HepG2 (cell line): ENCODE results near the gene ARL8B. TPM values are rescaled to one million over a fixed set of nuclear protein-coding genes. Genes with fewer than 3 reads are reported as not detected.

ENCODE experiments used
- ASH2L ChIP-seq: fragments of 300-600, 200-600 bp; sonication (generic); IDR thresholded peaks from 2 replicates; pipeline ENCODE4 v1.7.0; 2017; ENCODE audit warnings: low read depth, mild to moderate bottlenecking, moderate library complexity, mixed read lengths, low read length; ENCODE audit not compliant: insufficient read length
- EEA1 ChIP-seq: sonication (generic); formaldehyde crosslinking; IDR thresholded peaks from 2 replicates; pipeline ENCODE4 v1.5.1; 2020; ENCODE audit warnings: mild to moderate bottlenecking, missing genetic modification reagents, borderline replicate concordance
- ELF3 ChIP-seq: IDR thresholded peaks from 2 replicates; pipeline ENCODE4 v1.6.1; 2016; ENCODE audit warnings: missing genetic modification reagents, missing compliant biosample characterization
- ELF4 ChIP-seq: sonication (generic); formaldehyde crosslinking; IDR thresholded peaks from 2 replicates; pipeline ENCODE4 v1.5.0; 2020; ENCODE audit warnings: missing genetic modification reagents, mild to moderate bottlenecking, moderate library complexity, borderline replicate concordance
- FOXA3 ChIP-seq: IDR thresholded peaks from 2 replicates; pipeline ENCODE4 v1.6.1; 2016; ENCODE audit warnings: missing genetic modification reagents, missing compliant biosample characterization
- JUND ChIP-seq: sonication (generic); formaldehyde crosslinking; IDR thresholded peaks from 2 replicates; pipeline ENCODE4 v1.8.0; 2022; ENCODE audit warnings: mild to moderate bottlenecking, missing genetic modification reagents
- KAT7 ChIP-seq: IDR thresholded peaks from 2 replicates; pipeline ENCODE4 v1.6.1; 2018; ENCODE audit warnings: borderline replicate concordance, missing compliant biosample characterization
- KLF12 ChIP-seq: sonication (generic); formaldehyde crosslinking; IDR thresholded peaks from 2 replicates; pipeline ENCODE4 v1.4.0; 2020; ENCODE audit warnings: missing genetic modification reagents, borderline replicate concordance
- MIER3 ChIP-seq: IDR thresholded peaks from 2 replicates; pipeline ENCODE4 v1.6.1; 2016; ENCODE audit warnings: missing compliant biosample characterization, borderline replicate concordance
- PRPF4 ChIP-seq: fragments of 200-400 bp; formaldehyde crosslinking; IDR thresholded peaks from 2 replicates; pipeline ENCODE4 v1.6.1; 2016; ENCODE audit warnings: low read length, low read depth; ENCODE audit not compliant: poor library complexity, severe bottlenecking
- SMAD3 ChIP-seq: sonication (generic); formaldehyde crosslinking; IDR thresholded peaks from 2 replicates; pipeline ENCODE4 v1.4.0; 2020; ENCODE audit warnings: missing genetic modification reagents
- ZFP36 ChIP-seq: fragments of 150-350 bp; IDR thresholded peaks from 2 replicates; pipeline ENCODE4 v1.6.1; 2018; ENCODE audit warnings: borderline replicate concordance, low read length, low read depth; ENCODE audit not compliant: partially characterized antibody
- ZKSCAN5 ChIP-seq: sonication (generic); formaldehyde crosslinking; IDR thresholded peaks from 2 replicates; pipeline ENCODE4 v1.5.1; 2020; ENCODE audit warnings: mild to moderate bottlenecking, missing genetic modification reagents
- ZNF20 ChIP-seq: sonication (generic); formaldehyde crosslinking; IDR thresholded peaks from 2 replicates; pipeline ENCODE4 v1.4.0; 2020; ENCODE audit warnings: mild to moderate bottlenecking, moderate library complexity, missing genetic modification reagents
- ZNF337 ChIP-seq: sonication (generic); formaldehyde crosslinking; IDR thresholded peaks from 2 replicates; pipeline ENCODE4 v1.5.1; 2020; ENCODE audit warnings: missing genetic modification reagents, low read depth, mild to moderate bottlenecking, borderline replicate concordance
- ZNF607 ChIP-seq: sonication (generic); formaldehyde crosslinking; IDR thresholded peaks from 2 replicates; pipeline ENCODE4 v1.5.1; 2020; ENCODE audit warnings: missing genetic modification reagents, mild to moderate bottlenecking, borderline replicate concordance
- ZNF674 ChIP-seq: sonication (generic); formaldehyde crosslinking; IDR thresholded peaks from 2 replicates; pipeline ENCODE4 v1.5.0; 2020; ENCODE audit warnings: low read depth, mild to moderate bottlenecking, missing genetic modification reagents
- ZNF746 ChIP-seq: sonication (generic); formaldehyde crosslinking; IDR thresholded peaks from 2 replicates; pipeline ENCODE4 v1.8.0; 2022; ENCODE audit warnings: mild to moderate bottlenecking, missing genetic modification reagents
- ZNF781 ChIP-seq: sonication (generic); formaldehyde crosslinking; IDR thresholded peaks from 2 replicates; pipeline ENCODE4 v1.5.1; 2020; ENCODE audit warnings: borderline replicate concordance, mild to moderate bottlenecking, missing genetic modification reagents; ENCODE audit errors: not compliant biosample characterization
- polyA plus RNA-seq, 8 experiments: library from polyadenylated mRNA; depleted of rRNA in 3 of 8; stranded (reverse) in 7 of 8; unstranded in 1 of 8; fragments of >200 nt; fragmentation: Illumina TruSeq in 4 of 8; extraction: Trizol in 4 of 8; gene quantifications; 2 replicates each; pipeline versions ENCODE4 v1.2.1 to v1.2.3, GENCODE V29; 2011 to 2016; ENCODE audit warnings: low read depth in 4 of 8, missing spikeins in 1 of 8, mixed read lengths in 1 of 8; ENCODE audit not compliant: insufficient read depth in 1 of 8
- total RNA-seq, 5 experiments: library from RNA; depleted of rRNA; stranded (reverse); fragments of >200 nt; fragmentation: Illumina TruSeq; extraction: Trizol; gene quantifications; 2 replicates each; pipeline ENCODE4 v1.2.3, GENCODE V29; 2016; ENCODE audit warnings: low read depth in 1 of 5
- TF ChIP-seq, protein P1 (sequence below): sonication (generic); formaldehyde crosslinking; IDR thresholded peaks from 2 replicates; pipeline ENCODE4 v1.8.1; 2022; ENCODE audit warnings: mild to moderate bottlenecking, missing genetic modification reagents
- TF ChIP-seq, protein P2 (sequence below): sonication (generic); formaldehyde crosslinking; conservative IDR thresholded peaks from 2 replicates; pipeline ENCODE4 v1.8.0; 2022; ENCODE audit warnings: mild to moderate bottlenecking, moderate library complexity, missing genetic modification reagents
- TF ChIP-seq, protein P3 (sequence below): sonication (generic); formaldehyde crosslinking; IDR thresholded peaks from 2 replicates; pipeline ENCODE4 v1.5.0; 2020; ENCODE audit warnings: mild to moderate bottlenecking, missing genetic modification reagents
- TF ChIP-seq, protein P4 (sequence below): IDR thresholded peaks from 2 replicates; pipeline ENCODE4 v1.6.1; 2016; ENCODE audit warnings: missing compliant biosample characterization, missing genetic modification reagents, borderline replicate concordance

The ARL8B gene
- total and polyA plus RNA-seq, 2 of the 13 experiments (the other 11 are each of a cell fraction or from before 2014, with no cell fraction given), result 23.5 to 30.4 TPM

DNA sequence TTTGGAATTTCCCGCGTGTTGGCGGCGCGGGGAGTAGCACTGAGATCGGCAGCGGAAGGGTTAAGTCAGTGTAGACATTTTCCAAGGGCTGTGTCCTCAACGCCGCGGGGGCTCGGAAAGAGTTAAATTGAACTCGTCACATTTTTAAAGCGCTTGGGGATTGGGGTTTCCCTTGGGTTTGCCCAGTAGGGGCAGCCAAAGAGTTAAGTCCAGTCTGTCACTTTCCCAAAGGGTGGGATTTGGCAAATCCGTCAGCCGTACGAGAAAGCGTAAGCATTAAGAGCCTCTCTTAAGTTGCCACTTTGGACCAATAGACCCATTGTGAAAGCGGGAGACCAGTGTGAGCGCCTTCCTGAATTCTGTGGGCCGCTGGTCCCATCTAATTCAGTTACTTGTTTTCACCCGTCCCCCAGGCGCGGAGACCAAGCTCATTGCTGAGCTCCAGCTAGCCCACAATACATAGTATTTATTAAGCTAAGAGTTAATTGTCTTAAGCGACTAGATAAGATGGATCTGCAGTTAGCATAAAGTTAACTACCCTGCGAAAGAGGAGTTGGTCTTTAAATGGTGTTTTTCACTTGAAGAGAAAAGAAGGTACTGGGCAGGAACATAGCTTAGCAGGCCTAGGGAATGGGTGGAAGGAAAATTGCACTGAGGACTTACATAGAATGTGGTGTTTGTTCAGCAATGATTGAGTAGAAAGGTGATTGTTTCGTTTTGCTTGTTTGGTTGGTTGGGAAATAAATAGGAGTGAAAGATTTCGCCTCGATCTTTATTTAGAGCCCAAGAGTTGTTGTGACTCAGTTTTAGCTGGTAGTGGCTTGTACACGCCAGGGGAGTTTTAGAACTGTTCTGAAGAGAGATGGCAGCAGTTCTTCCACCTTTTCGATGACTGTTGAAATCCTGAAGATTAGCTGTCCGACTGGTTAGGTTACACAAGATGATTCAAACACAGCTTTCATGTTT lies 932 bp downstream of the ARL8B start (continued):
- TF ChIP-seq MIER3 (CRISPR knock-in tag) (0 out of 2 replicates have a peak, but pooled peaks have one; percentile 0), ZNF781 (no peak), ZFP36 (no peak), ELF3 (CRISPR knock-in tag) (no peak), ZNF674 (CRISPR knock-in tag) (no peak), ZNF337 (CRISPR knock-in tag) (no peak), EEA1 (CRISPR knock-in tag) (0 out of 2 replicates have a peak, but pooled peaks have one; percentile 1), JUND (no peak), SMAD3 (CRISPR knock-in tag) (no peak), ZNF607 (no peak), KLF12 (CRISPR knock-in tag) (no peak), ZKSCAN5 (CRISPR knock-in tag) (no peak), ELF4 (no peak), KAT7 (CRISPR knock-in tag) (no peak), FOXA3 (CRISPR knock-in tag) (no peak), ASH2L (peak; percentile 49), ZNF20 (CRISPR knock-in tag) (no peak), PRPF4 (no peak), ZNF746 (CRISPR knock-in tag) (no peak)
- TF ChIP-seq, protein P1, sequence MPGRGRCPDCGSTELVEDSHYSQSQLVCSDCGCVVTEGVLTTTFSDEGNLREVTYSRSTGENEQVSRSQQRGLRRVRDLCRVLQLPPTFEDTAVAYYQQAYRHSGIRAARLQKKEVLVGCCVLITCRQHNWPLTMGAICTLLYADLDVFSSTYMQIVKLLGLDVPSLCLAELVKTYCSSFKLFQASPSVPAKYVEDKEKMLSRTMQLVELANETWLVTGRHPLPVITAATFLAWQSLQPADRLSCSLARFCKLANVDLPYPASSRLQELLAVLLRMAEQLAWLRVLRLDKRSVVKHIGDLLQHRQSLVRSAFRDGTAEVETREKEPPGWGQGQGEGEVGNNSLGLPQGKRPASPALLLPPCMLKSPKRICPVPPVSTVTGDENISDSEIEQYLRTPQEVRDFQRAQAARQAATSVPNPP (CRISPR knock-in tag), result no peak; the same call in 1 of the 2 replicates
- TF ChIP-seq, protein P2, sequence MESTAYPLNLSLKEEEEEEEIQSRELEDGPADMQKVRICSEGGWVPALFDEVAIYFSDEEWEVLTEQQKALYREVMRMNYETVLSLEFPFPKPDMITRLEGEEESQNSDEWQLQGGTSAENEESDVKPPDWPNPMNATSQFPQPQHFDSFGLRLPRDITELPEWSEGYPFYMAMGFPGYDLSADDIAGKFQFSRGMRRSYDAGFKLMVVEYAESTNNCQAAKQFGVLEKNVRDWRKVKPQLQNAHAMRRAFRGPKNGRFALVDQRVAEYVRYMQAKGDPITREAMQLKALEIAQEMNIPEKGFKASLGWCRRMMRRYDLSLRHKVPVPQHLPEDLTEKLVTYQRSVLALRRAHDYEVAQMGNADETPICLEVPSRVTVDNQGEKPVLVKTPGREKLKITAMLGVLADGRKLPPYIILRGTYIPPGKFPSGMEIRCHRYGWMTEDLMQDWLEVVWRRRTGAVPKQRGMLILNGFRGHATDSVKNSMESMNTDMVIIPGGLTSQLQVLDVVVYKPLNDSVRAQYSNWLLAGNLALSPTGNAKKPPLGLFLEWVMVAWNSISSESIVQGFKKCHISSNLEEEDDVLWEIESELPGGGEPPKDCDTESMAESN (CRISPR knock-in tag), result no peak
- TF ChIP-seq, protein P3, sequence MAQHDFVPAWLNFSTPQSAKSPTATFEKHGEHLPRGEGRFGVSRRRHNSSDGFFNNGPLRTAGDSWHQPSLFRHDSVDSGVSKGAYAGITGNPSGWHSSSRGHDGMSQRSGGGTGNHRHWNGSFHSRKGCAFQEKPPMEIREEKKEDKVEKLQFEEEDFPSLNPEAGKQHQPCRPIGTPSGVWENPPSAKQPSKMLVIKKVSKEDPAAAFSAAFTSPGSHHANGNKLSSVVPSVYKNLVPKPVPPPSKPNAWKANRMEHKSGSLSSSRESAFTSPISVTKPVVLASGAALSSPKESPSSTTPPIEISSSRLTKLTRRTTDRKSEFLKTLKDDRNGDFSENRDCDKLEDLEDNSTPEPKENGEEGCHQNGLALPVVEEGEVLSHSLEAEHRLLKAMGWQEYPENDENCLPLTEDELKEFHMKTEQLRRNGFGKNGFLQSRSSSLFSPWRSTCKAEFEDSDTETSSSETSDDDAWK (CRISPR knock-in tag), result no peak
- TF ChIP-seq, protein P4, sequence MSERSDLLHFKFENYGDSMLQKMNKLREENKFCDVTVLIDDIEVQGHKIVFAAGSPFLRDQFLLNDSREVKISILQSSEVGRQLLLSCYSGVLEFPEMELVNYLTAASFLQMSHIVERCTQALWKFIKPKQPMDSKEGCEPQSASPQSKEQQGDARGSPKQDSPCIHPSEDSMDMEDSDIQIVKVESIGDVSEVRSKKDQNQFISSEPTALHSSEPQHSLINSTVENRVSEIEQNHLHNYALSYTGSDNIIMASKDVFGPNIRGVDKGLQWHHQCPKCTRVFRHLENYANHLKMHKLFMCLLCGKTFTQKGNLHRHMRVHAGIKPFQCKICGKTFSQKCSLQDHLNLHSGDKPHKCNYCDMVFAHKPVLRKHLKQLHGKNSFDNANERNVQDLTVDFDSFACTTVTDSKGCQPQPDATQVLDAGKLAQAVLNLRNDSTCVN (CRISPR knock-in tag), result no peak
